ENCODE results near the gene ZNF569. TPM values are rescaled to one million over a fixed set of nuclear protein-coding genes. Genes with fewer than 3 reads are reported as not detected.
"Not testable (repeated sequence)": the region's sequence is repeated elsewhere in the genome, so short reads cannot be mapped to it uniquely, and the experiment has no call there.

Gene ZNF569
- total RNA-seq, 1 donor from 2014 or later = 7.0 TPM

GRCh38 chr19:37406140-37406846 is 61.0 kb downstream of the ZNF569 start:
- intact Hi-C loops (cut with micrococcal nuclease) = not testable (repeated sequence)

GRCh38 chr19:37403403-37403802 is 63.8 kb downstream of the ZNF569 start:
- intact Hi-C loops (cut with micrococcal nuclease) = no loop called here

DNA sequence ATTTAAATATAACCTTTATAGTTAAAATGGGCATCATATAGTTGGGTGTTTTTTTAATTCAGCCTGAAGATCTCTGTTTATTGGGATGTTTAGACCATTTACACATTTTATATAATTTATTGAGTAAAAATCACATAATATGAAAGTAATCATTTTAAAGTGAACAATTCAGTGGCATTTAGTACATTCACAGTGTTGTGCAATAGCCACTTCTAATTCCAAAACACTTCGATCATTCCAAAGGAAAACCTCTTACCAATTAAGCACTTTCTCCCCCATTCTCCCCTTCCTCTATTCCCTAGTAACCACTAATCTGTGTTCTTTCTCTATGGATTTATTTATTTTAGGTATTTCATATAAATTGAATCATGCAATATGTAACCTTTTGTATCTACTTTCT is 66.2 kb downstream of the ZNF569 start:
- intact Hi-C loops (cut with micrococcal nuclease) = no loop called here

GRCh38 chr19:37391399-37391798 is 75.8 kb downstream of the ZNF569 start:
- intact Hi-C loops (cut with micrococcal nuclease) = not testable (repeated sequence)

DNA sequence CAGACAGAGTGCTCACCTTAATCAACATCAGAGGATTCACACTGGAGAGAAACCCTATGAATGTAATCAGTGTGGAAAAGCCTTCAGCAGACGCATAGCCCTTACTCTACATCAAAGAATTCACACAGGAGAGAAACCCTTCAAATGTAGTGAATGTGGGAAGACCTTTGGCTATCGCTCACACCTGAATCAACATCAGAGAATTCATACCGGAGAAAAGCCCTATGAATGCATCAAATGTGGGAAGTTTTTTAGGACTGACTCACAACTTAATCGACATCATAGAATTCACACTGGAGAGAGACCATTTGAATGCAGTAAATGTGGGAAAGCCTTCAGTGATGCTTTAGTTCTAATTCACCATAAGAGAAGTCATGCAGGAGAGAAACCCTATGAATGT is 78.0 kb downstream of the ZNF569 start:
- intact Hi-C loops (cut with micrococcal nuclease) = no loop called here

- intact Hi-C loops (cut with micrococcal nuclease) = loop anchor here (1.0 to 10.0 kb wide), 10 partner anchors 54 to 1156 kb away; partner anchors contain the start of genes SIPA1L3, WDR87, ZFP30 and ZNF146
Measured at GRCh38 chr19:37370880-37371661, 96.2 kb downstream of the ZNF569 start, which contains the start of gene ZNF527. Gene ZNF527 (plus strand): TSS chr19:37371099. CDS start chr19:37374199, 3,100 bp downstream.

GRCh38 chr19:37370386-37370879 is 96.8 kb downstream of the ZNF569 start:
- intact Hi-C loops (cut with micrococcal nuclease) = loop anchor here (2.0 to 10.0 kb wide), 4 partner anchors 292 to 1156 kb away; partner anchors contain the start of genes SIPA1L3, WDR87, ZNF146 and ZNF260

DNA sequence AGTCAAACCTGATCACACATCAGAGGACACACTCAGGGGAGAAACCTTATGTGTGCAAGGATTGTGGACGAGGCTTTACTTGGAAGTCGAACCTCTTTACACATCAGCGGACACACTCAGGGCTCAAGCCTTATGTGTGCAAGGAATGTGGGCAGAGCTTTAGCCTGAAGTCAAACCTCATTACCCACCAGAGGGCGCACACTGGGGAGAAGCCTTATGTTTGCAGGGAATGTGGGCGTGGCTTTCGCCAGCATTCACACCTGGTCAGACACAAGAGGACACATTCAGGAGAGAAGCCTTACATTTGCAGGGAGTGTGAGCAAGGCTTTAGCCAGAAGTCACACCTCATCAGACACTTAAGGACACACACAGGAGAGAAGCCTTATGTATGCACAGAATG is 104.5 kb downstream of the ZNF569 start:
- intact Hi-C loops (cut with micrococcal nuclease) = no loop called here

DNA sequence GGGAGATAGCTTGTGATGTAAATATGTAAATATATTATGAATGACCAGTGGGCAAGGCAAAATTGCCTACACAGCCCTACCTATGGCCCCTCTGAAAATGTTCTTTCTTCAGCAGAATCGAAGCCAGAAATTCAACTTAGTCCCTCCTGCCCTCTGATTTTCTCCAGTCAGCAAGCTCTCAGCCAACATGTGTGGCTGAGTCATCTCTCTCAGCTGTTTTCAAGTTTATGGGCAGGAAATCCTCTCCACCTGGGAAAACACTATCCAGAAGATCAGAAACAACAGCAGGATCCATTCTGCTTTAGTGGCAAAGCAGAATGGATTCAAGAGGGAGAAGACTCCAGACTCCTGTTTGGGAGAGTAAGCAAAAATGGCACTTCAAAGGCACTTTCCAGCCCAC is 105.2 kb downstream of the ZNF569 start:
- intact Hi-C loops (cut with micrococcal nuclease) = no loop called here

Other genes starting within 250 kb of the ZNF569 start
- 10.3 and 11.8 TPM in 2 replicates for gene ZNF383, start 249.2 kb downstream of the ZNF569 start, total RNA-seq
- gene ZNF527, start 96.3 kb downstream of the ZNF569 start, total RNA-seq = 4.8 and 5.0 TPM in 2 replicates
- 2.8 and 4.4 TPM in 2 replicates for gene ZNF570, start 1.9 kb upstream of the ZNF569 start, total RNA-seq
- gene ZNF793, start 39.5 kb upstream of the ZNF569 start, total RNA-seq = 1.0 TPM in 2 replicates
- gene ZNF571, start 127.3 kb upstream of the ZNF569 start, total RNA-seq = 1.1 and 1.2 TPM in 2 replicates
- gene ZNF540, start 127.4 kb upstream of the ZNF569 start, total RNA-seq = 0.41 and 0.64 TPM in 2 replicates
- gene ZFP30, start 188.0 kb upstream of the ZNF569 start, total RNA-seq = 11.2 and 14.4 TPM in 2 replicates

All from T-helper 2 cell treated with Interferon-gamma antibody and Interleukin-4, amounts not matched to agents 100 ng/mL and 5 ng/mL, for 36 hours (primary cell).